Inflammatory macrophage treated with lipopolysaccharide for 4 hours (primary cell): ENCODE results near the gene DTX3.
"Not testable (repeated sequence)": the region's sequence is repeated elsewhere in the genome, so short reads cannot be mapped to it uniquely, and the experiment has no call there.

Experiments used
- DNase-seq: peaks from one replicate; pipeline ENCODE4 v3.0.0-alpha.2; 2020

Gene DTX3

DNA sequence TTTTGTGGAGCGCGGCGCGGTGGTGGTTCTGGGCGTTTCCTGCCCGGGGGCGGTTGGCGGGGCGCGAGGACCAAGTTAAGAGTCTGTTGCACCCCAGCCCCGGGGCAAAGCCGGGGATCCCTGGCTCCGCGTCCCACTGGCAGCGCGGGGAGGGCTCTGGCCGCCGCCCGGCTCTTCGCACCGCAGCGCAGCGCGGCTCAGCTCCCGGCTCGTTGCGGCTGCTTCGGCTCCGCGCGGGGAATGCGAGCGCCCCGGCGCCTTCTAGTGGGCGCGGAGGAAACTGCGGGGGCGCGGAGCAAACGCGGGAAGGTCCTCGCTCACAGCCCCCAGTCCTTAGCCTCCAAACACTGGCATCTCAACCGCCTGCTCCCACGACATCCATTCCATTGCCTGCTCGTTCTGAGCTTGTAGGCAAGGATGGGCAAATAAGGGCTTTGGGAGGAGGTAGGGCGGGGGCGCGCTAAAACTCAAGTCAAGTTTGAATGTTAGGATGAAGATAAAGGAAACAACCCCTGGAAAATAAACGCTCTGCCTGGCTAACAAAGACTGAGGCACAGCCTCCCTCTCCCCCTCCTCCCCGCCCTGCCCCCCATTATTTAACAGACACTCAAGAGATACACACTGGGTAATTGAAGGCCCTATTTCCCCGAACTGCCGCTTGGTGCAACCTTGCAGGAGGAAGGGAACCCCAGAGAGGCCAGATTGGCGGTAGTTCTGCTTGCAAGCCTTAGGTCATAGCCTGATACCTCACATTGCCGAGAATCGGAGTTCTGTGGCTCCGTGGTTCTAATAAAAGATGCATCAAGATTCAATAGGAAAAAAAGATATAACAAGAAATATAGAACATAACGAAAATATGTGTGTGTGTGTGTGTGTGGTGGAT lies 28.6 kb downstream of the DTX3 start, which contains the start of gene B4GALNT1:
Gene B4GALNT1 (minus strand): TSS at position 244 of the 883 bp plus-strand sequence. CDS start 1,069 bp downstream, outside the sequence.
- DNase-seq, result peak; percentile 44

DNA sequence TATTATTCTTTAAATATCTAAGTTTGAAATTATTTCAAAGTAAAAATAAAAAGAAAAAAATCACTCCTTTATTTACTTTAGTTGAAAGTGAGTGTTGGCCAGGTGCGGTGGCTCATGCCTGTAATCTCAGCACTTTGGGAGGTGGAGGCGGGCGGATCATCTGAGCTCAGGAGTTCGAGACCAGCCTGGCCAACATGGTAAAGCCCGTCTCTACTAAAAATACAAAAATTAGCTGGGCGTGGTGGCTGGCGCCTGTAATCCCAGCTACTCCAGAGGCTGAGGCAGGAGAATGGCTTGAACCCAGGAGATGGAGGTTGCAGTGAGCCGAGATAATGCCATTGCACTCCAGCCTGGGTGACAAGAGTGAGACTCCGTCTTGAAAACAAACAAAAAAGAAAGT lies 32.1 kb downstream of the DTX3 start:
- not testable (repeated sequence) for DNase-seq

DNA sequence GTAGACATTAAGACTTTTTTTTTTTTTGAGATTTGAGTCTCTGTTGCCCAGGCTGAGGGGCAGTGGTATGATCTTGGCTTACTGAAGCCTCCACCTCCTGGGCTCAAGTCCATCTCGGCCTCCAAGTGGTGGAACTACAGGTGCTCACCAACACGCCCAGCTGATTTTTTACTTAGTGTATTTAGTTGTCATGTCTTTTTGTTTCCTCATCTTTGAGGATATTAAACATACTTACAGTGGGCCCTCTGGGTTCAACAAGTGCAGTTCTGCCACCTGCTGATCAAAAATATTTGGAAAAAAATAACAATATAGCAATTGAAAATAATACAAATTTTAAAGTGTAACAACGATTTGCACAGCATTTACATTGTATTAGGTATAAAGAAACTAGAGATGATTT lies 32.7 kb downstream of the DTX3 start:
- DNase-seq, result peak; percentile 19

DNA sequence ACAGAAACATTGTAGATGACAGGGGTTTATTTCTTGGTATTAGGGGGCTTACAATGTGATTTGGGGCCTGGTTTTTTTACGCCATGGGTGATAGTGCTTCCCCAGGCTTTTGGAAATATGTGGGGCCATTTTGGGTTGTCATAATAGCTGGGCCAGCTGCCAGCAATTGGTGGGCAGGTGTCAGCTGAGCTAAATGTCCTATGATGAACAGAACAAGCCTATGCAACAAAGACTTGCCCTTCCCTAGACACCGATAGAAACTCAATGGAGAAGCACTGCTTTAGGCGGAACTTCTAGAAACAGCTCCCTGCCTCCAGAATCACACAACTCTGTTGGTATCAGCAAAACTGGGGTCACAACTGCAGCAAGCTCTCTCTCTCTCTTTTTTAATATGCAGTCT lies 33.5 kb downstream of the DTX3 start:
- DNase-seq, result no peak

DNA sequence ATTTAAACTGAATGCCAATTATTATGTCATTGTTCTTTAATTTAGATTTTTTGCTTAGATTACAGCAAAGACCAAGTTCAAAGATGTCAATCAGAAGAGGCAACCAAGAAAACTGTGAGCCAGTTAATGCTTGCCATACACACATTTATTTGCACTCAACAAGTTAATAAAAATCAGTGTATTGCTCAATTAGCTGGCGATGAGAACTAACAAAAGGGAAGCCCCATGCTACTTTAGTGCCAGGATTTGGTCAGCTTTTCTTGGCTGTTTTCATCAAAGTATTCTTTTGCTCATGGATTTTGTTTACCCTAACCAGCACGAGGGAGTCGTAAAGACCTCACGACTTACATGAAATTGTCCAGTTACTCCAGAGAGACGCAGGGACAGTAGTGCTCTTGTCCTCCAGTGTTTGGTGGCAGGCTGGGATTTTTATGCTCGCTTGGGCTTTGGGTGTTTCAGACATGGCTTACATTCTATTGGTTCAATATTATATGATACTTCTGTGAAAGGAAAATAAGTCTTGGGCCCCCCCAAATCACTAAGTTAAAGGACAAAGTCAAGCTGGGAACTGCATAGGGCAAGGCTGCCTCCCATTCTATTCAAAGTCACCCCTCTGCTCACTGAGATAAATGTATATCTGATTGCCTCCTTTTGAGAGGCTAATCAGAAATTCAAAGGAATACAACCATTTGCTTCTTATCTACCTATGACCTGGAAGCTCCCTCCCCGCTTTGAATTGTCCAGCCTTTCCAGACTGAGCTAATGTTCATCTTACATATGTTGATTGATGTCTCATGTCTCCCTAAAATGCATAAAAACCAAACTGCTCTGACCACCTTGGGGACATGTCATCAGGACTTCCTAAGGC lies 35.8 kb downstream of the DTX3 start:
- DNase-seq, result no peak

DNA sequence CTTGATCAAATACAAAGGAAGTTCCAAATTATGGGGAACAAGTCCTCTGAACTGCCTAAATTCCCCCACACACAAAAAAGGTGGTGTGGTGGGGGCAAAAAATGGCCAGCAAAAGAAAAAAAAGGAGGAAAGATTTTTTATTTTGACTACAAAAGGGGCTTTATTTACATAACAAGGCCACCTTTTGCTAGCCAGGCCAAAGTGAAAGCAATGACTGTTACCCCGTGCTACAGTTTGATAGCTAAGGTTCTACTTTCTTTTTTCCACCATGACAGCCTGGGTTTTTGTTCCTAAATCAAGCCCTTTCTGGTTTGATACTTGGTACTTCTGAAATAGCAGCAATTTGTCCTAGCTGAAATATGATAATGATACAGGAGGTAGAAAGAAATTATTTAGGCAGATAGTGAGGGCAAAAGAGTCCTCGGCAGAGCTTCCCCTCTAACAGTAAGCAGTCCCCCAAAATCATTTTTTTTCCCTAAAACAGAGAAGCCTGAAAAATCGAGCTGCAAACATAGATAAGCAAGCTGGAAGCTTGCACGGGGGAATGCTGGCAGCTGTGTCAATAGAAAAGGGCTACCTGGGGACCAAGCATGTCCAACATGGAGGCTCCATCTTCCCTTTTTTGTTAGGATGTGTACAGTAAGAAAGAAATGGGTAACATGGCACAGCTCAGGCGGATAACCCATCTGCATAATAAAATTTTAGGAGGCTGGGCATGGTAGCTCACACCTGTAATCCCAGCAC lies 37.2 kb downstream of the DTX3 start:
- no peak for DNase-seq

DNA sequence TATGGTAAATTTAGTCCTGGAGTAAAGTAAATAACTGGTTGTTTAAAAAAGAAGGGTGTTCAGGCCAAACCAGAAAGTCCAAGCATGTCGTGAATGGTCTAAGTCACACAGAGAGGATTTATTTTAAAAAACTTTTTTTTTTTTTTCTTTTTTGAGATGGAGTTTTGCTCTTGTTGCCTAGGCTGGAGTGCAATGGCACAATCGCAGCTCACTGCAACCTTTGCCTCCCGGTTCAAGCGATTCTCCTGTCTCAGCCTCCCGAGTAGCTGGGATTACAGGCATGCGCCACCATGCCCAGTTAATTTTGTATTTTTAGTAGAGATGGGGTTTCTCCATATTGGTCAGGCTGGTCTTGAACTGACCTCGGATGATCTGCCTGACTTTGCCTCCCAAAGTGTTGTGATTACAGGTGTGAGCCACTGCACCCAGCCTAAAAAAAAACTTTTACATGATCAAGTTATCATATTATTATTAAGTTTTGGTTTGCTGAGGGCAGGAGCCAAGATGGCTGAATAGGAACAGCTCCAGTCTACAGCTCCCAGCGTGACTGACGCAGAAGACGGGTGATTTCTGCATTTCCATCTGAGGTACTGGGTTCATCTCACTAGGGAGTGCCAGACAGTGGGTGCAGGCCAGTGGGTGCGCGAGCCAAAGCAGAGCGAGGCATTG lies 41.5 kb downstream of the DTX3 start:
- DNase-seq, result not testable (repeated sequence)

DNA sequence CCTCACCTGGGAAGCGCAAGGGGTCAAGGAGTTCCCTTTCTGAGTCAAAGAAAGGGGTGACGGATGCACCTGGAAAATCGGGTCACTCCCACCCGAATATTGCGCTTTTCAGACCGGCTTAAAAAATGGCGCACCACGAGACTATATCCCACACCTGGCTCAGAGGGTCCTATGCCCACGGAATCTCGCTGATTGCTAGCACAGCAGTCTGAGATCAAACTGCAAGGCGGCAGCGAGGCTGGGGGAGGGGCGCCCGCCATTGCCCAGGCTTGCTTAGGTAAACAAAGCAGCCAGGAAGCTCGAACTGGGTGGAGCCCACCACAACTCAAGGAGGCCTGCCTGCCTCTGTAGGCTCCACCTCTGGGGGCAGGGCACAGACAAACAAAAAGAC lies 42.0 kb downstream of the DTX3 start:
- DNase-seq, result not testable (repeated sequence)

DNA sequence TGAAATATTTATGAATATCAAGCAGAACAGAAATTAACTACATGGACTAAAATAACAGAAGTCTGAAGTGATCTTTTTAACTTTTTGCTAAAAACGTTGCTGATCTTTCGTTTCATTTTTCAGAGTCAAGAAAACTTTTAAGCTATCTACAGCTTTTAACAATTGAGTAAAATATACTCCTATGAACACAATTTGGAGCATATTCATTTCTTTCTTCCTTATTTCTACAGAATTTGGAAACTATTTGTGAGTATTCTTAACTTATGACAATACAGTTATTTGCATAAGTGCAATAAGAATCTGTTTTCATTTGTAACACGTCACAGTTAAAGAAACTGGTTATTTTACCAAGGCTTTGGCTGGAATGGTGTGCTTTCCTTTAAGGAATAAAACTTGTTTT lies 49.4 kb downstream of the DTX3 start:
- no peak for DNase-seq

DNA sequence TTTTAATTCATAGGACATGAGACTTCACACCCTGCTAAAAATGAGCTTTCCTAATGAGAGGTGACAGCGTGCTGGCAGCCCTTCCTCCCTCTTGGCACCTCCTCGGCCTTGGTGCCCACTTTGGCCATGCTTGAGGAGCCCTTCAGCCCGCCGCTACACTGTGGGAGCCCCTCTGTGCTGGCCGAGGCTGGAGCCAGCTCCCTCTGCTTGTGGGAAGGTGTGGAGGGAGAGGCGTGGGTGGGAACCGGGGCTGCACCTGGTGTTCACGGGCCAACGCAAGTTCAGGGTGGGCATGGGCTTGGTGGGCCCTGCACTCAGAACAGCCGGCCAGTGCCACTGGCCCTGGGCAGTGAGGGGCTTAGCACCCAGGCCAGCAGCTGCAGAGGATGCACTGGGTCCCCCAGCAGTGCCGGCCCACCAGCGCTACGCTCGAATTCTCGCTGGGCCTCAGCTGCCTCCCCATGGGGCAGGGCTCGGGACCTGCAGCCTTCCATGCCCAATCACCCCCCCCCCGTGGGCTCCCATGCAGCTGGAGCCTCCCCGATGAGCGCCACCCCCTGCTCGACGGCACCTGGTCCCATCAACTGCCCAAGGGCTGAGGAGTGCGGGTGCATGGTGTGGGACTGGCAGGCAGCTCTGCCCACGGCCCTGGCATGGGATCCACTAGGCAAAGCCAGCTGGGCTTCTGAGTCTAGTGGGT lies 51.1 kb downstream of the DTX3 start:
- no peak for DNase-seq

DNA sequence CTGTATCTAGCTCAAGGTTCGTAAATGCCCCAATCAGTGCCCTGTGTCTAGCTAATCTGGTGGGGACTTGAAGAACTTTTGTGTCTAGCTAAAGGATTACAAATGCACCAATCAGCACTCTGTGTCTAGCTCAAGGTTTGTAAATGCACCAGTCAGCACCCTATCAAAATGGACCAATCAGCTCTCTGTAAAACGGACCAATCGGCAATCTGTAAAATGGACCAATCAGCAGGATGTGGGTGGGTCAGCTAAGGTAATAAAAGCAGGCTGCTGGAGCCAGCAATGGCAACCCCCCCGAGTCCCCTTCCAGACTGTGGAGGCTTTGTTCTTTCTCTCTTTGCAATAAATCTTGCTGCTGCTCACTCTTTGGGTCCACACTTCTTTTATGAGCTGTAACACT lies 51.8 kb downstream of the DTX3 start:
- not testable (repeated sequence) for DNase-seq

DNA sequence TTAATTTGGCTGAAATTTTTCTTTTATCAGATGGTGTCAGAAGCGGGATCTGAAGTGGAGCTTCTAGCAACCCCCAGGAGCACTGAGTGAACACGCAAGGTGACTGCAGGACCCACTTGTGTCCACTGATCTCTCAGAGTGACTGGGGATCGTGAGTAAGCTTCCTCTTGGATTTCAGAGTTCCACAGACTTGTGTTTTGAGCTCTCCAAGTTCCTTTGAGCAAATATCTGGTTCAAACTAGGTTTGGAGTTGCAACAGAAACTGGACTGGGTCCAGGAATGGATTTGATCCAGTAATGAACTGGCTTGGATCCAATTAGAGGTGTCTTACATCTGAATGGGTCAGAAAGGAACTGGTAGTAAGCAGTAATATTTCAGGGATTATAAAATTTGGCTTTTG lies 53.1 kb downstream of the DTX3 start:
- no peak for DNase-seq

DNA sequence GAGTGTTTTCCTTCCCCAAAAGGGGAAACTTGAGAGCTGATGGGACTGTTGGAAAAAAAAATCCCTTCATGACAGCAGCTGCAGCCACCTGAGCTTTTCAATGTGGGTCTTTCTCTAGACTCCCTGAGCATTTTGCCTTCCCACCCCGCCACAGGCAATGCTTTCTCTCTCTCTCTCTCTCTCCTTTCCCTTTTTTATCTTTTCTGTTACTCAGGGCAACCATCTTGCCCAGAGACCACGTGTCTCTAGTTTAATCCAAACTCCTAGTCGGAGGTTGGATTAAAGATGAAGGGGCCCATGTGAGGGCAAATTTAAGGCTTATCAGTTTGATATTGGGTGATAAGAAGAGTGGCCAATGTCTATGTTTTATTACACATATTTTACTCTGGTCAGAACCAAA lies 54.3 kb downstream of the DTX3 start:
- DNase-seq, result no peak
